Measurements from ENCODE around the gene USP30. TPM values are rescaled to one million over a fixed set of nuclear protein-coding genes. Genes with fewer than 3 reads are reported as not detected.

Gene USP30
- total and polyA plus RNA-seq, 12 donors, result 9.3 to 36.1 (median 23.8) TPM

DNA sequence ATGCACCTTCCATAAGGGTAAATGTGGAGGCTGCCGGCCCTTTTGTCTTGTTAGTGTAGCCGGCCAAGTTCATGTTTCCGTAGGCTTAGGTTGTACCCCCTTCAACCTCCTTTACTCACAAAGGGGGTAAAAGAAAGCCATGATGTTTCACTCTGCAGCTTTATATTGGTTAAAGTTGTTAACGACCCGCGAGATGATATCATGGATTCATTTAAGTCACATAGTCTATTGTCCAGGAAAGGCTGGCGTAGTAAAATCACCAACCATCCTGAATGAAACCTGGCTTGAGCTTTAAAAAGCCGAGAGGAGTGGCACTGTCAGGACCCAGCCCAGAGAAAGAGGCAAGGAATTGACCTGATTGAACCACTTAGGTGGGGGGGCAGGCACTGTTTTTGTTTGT is 46.3 kb downstream of the USP30 start:
- no peak for TF ChIP-seq POLR2A (IDR thresholded peaks at IDR 0.05)
- TF ChIP-seq, protein P1, sequence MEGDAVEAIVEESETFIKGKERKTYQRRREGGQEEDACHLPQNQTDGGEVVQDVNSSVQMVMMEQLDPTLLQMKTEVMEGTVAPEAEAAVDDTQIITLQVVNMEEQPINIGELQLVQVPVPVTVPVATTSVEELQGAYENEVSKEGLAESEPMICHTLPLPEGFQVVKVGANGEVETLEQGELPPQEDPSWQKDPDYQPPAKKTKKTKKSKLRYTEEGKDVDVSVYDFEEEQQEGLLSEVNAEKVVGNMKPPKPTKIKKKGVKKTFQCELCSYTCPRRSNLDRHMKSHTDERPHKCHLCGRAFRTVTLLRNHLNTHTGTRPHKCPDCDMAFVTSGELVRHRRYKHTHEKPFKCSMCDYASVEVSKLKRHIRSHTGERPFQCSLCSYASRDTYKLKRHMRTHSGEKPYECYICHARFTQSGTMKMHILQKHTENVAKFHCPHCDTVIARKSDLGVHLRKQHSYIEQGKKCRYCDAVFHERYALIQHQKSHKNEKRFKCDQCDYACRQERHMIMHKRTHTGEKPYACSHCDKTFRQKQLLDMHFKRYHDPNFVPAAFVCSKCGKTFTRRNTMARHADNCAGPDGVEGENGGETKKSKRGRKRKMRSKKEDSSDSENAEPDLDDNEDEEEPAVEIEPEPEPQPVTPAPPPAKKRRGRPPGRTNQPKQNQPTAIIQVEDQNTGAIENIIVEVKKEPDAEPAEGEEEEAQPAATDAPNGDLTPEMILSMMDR (IDR thresholded peaks at IDR 0.05), result no peak
- intact Hi-C loops (cut with DNase I), result no loop called here
- 0 to 3% (median 2%) methylated on average over 5 to 8 of the region's 8 CpGs for whole genome bisulfite sequencing, 4 donors
- Histone ChIP-seq H3K4me3 (peak overlapping the region; percentile 23 to 71 (median 58)), H3K4me1 (replicated peaks in 1 of 2) (peaks cover 23 to 46% of the 10 kb centered on the region in 2 donors), H3K36me3 (replicated peaks in 1 of 2) (peaks cover 0 to 20% of the 10 kb centered on the region in 2 donors), H3K9me3 (replicated peaks in 1 of 3) (no peaks in the 10 kb centered on the region), H3K27ac (peak overlapping the region; percentile 79 to 94 (median 89)), H3K27me3 (no peaks in the 10 kb centered on the region)
- DNase-seq, result peak in 1 of 7 donors; percentile 24

DNA sequence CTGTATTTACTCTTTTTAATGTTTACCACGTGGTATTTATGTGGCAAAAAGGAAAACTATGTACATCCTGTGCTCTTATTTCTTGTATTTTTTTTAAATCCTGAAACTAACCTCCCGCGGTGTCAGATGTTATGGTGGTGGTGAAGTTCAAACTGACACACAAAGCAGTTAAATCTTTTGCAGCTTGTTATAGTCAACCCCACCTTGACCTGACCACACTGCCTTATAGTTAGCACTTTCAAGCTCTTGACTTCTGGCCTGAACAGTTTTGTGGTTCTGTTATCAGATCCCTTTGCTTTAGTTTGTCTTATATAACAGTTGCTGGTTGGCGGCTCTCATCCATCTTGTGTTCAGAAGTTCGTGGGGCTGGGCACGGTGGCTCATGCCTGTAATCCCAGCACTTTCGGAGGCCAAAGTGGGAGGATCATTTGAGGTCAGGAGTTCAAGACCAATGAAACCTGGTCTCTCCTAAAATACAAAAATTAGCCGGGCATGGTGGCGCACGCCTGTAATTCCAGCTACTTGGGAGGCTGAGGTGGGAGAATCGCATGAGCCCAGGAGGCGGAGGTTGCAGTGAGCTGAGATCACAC is 47.1 kb downstream of the USP30 start:
- Histone ChIP-seq H3K27me3 (no peaks in the 10 kb centered on the region), H3K27ac (peak overlapping the region; percentile 79 to 94 (median 89)), H3K9me3 (replicated peaks in 1 of 3) (no peaks in the 10 kb centered on the region), H3K4me3 (peak overlapping the region in 2 of 4 donors; percentile 10 to 52), H3K36me3 (replicated peaks in 1 of 2) (peaks cover 0 to 28% of the 10 kb centered on the region in 2 donors), H3K4me1 (replicated peaks in 1 of 2) (peaks cover 23 to 46% of the 10 kb centered on the region in 2 donors)
- no peak for TF ChIP-seq POLR2A (IDR thresholded peaks at IDR 0.05)
- TF ChIP-seq, protein P1 (IDR thresholded peaks at IDR 0.05), result no peak
- 49 to 62% (median 52%) methylated on average over 12 of the region's 12 CpGs for WGBS, 4 donors
- DNase-seq, result peak in 3 of 7 donors; percentile 30 to 59 (median 56)
- intact Hi-C loops (cut with DNase I), result no loop called here

DNA sequence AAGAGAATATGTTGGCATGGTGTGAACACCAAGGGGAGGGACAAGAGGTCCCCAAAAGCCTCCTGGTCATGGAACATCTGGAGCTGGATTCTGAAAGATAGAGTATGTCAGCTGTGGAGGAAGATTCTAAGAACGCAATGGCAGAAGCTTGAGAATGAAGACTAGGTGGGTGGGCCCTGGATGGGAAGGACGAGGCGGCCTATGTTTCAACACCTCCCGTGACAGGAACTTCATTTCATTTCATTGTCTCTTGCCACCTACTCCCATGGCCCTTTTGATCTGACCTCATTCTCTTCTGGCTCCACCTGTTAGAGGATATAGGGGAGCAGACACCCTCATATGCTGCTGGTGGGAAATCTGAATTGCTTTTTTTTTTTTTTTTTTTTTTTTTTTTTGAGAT is 48.4 kb downstream of the USP30 start:
- whole genome bisulfite sequencing, 4 donors, result 83 to 95% (median 90%) methylated on average over 4 of the region's 4 CpGs
- intact Hi-C loops (cut with DNase I), result no loop called here
- H3K36me3 ChIP-seq (replicated peaks in 1 of 2), result peaks cover 0 to 40% of the 10 kb centered on the region in 2 donors
- peak overlapping the region in 1 of 4 donors; percentile 52 for H3K4me3 ChIP-seq
- DNase-seq, result peak in 1 of 7 donors; percentile 12
- peaks cover 23 to 46% of the 10 kb centered on the region in 2 donors for H3K4me1 ChIP-seq (replicated peaks in 1 of 2)
- H3K27me3 ChIP-seq, result no peaks in the 10 kb centered on the region
- peak overlapping the region in 3 of 5 donors; percentile 78 to 94 (median 89) for H3K27ac ChIP-seq
- no peaks in the 10 kb centered on the region for H3K9me3 ChIP-seq (replicated peaks in 1 of 3)
- TF ChIP-seq POLR2A (IDR thresholded peaks at IDR 0.05), result no peak
- TF ChIP-seq, protein P1 (IDR thresholded peaks at IDR 0.05), result no peak

DNA sequence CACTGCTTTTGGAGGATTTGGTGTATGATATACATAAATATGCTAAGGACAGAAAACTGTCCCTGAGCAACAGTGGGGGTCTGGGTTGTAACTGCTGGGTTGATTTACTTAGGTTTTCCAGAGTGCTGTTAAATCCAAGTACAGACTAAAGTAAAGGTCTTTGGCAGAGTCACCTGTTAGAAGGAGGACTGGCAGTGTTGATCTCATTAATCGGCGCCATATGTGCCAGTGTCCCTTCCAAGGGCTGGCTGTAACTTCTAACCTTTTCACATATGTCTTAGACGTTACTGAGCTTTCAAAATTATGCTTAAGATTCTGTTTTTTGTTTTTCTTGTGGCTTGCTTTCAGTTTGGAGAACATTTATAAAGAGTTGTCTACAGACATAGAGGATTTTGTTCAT is 50.1 kb downstream of the USP30 start:
- Histone ChIP-seq H3K4me1 (replicated peaks in 1 of 2) (peaks cover 20 to 43% of the 10 kb centered on the region in 2 donors), H3K36me3 (replicated peaks in 1 of 2) (peaks cover 0 to 55% of the 10 kb centered on the region in 2 donors), H3K9me3 (replicated peaks in 1 of 3) (no peaks in the 10 kb centered on the region), H3K4me3 (no peak overlapping the region), H3K27ac (peak overlapping the region; percentile 34 to 83 (median 78)), H3K27me3 (no peaks in the 10 kb centered on the region)
- intact Hi-C loops (cut with DNase I), result no loop called here
- WGBS, 4 donors, result 54 to 69% (median 60%) methylated on average over 3 of the region's 3 CpGs
- DNase-seq, result no peak
- no peak for TF ChIP-seq POLR2A (IDR thresholded peaks at IDR 0.05)
- TF ChIP-seq, protein P1 (IDR thresholded peaks at IDR 0.05), result no peak

Measured in adrenal gland (tissue), 12 donors.